GM19438 (cell line): ENCODE measurements around the gene VARS2.
"Not testable (repeated sequence)": the region's sequence is repeated elsewhere in the genome, so short reads cannot be mapped to it uniquely, and the experiment has no call there.

ENCODE experiments used
- ATAC-seq: cut with Tn5 transposase; IDR thresholded peaks from one replicate; pipeline ENCODE4 v1.9.1; 2021; ENCODE audit warnings: low read depth; ENCODE audit not compliant: unreplicated experiment

The VARS2 gene

GRCh38 chr6:30914076-30914853 lies at the start of gene VARS2:
Gene VARS2, plus strand, starts transcription at chr6:30914238. Its CDS starts 599 bp downstream, at chr6:30914837.
- ATAC-seq: peak; percentile 76

GRCh38 chr6:30864325-30864724 lies 49.7 kb upstream of the VARS2 start:
- ATAC-seq: no peak

GRCh38 chr6:30869241-30869749 lies 44.7 kb upstream of the VARS2 start:
- not testable (repeated sequence) for ATAC-seq

- ATAC-seq: no peak
Measured at GRCh38 chr6:30870546-30870945, 43.5 kb upstream of the VARS2 start.

- ATAC-seq: no peak
Measured at GRCh38 chr6:30871592-30872183, 42.4 kb upstream of the VARS2 start.

- ATAC-seq: no peak
Measured at GRCh38 chr6:30873137-30873640, 40.8 kb upstream of the VARS2 start.

- not testable (repeated sequence) for ATAC-seq
Measured at GRCh38 chr6:30873795-30874194, 40.2 kb upstream of the VARS2 start.

GRCh38 chr6:30875244-30876038 lies 38.6 kb upstream of the VARS2 start:
- ATAC-seq: no peak

GRCh38 chr6:30876039-30876730 lies 37.9 kb upstream of the VARS2 start:
- no peak for ATAC-seq

GRCh38 chr6:30877419-30878262 lies 36.4 kb upstream of the VARS2 start:
- peak; percentile 62 for ATAC-seq

GRCh38 chr6:30879684-30880427 lies 34.2 kb upstream of the VARS2 start:
- ATAC-seq: no peak

GRCh38 chr6:30880698-30881252 lies 33.3 kb upstream of the VARS2 start:
- ATAC-seq: no peak

GRCh38 chr6:30881392-30882203 lies 32.4 kb upstream of the VARS2 start:
- ATAC-seq: no peak

- ATAC-seq: no peak
Measured at GRCh38 chr6:30882204-30882758, 31.8 kb upstream of the VARS2 start.

GRCh38 chr6:30882759-30883684 lies 31.0 kb upstream of the VARS2 start:
- ATAC-seq: no peak
